Globus pallidus (tissue), 1 donor: ENCODE data around the gene DYNC2H1.

Experiments
- DNase-seq: peaks from one replicate; pipeline ENCODE4 v3.0.0-alpha.2; 2015; ENCODE audit warnings: low spot score

Gene DYNC2H1, protein sequence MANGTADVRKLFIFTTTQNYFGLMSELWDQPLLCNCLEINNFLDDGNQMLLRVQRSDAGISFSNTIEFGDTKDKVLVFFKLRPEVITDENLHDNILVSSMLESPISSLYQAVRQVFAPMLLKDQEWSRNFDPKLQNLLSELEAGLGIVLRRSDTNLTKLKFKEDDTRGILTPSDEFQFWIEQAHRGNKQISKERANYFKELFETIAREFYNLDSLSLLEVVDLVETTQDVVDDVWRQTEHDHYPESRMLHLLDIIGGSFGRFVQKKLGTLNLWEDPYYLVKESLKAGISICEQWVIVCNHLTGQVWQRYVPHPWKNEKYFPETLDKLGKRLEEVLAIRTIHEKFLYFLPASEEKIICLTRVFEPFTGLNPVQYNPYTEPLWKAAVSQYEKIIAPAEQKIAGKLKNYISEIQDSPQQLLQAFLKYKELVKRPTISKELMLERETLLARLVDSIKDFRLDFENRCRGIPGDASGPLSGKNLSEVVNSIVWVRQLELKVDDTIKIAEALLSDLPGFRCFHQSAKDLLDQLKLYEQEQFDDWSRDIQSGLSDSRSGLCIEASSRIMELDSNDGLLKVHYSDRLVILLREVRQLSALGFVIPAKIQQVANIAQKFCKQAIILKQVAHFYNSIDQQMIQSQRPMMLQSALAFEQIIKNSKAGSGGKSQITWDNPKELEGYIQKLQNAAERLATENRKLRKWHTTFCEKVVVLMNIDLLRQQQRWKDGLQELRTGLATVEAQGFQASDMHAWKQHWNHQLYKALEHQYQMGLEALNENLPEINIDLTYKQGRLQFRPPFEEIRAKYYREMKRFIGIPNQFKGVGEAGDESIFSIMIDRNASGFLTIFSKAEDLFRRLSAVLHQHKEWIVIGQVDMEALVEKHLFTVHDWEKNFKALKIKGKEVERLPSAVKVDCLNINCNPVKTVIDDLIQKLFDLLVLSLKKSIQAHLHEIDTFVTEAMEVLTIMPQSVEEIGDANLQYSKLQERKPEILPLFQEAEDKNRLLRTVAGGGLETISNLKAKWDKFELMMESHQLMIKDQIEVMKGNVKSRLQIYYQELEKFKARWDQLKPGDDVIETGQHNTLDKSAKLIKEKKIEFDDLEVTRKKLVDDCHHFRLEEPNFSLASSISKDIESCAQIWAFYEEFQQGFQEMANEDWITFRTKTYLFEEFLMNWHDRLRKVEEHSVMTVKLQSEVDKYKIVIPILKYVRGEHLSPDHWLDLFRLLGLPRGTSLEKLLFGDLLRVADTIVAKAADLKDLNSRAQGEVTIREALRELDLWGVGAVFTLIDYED (N-terminal part only)

DNA sequence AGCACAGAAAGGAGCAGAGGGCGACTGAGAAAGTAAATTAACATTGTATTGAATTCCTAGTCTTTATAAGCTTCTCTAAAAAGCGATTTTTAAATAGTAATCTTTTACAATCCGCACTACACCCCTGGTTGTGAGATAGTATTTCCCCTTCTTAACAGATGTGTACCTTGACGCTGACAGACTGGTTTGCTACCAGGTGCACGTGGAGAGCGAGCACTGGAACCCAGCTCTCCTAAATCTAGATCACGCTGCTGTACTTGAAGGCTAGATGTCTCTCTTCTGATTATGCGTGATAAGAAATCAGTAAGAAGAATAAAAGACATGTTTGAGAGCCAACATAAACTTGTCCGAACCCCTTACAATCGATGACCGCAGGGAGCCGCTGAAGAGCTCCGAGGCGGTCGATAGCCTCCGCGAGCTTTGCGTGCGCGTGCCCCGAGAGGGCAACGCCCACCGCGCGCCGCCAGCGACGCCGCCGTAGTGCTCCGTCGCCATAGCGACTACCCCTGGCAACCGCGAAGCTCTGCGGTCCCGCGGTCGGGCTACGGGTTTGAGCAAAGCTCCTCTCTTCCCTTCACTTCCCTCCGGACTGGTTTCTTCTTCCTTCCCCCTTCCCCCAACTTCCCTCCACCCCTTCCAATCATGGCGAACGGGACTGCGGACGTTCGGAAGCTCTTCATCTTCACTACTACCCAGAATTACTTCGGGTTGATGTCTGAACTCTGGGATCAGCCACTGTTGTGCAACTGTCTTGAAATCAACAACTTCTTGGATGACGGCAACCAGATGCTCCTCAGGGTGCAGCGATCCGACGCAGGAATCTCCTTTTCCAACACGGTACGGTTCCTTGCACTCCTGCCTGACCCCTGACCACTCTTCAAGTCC, at the start of gene DYNC2H1:
DYNC2H1 (plus strand) TSS at position 494 of the 885 bp plus-strand sequence; CDS start at position 643, 149 bp downstream.
- DNase-seq, result peak; percentile 86

DNA sequence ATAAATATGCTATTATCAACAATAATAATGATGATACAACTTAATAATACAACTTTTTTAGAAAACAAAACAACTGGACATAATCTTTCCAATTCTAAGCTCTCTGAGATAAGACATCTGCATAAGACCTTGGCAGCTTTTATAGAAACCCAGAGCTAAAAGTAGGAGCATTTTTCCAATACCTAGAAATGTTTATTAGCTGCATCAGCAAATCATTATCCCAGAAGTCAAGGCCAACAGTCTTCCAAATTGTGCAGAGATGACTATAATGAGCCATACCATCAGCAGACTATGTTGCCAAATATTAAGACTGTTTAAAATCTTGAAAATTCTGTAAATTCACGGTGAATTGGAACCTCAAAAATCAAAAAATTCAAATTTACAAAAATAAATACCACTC, 47.6 kb upstream of the DYNC2H1 start:
- DNase-seq, result no peak

DNA sequence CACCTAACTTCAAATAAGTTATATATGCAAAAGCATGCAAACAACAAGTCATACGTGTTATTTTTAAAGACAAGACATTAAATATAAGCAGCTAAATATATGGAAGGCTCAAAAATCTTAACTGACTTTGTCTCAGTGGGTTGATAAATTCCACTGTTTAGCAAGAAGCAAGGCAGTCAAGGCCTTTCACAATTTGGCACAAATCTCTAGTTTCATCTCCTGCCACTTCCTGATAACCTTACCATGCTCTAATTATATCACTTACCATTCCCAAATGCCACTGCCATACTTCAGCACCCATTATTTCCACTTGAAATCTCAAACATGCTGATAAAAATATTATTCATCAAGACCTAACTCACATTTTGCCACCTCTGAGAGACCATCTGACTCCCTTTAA, 42.1 kb upstream of the DYNC2H1 start:
- no peak for DNase-seq

DNA sequence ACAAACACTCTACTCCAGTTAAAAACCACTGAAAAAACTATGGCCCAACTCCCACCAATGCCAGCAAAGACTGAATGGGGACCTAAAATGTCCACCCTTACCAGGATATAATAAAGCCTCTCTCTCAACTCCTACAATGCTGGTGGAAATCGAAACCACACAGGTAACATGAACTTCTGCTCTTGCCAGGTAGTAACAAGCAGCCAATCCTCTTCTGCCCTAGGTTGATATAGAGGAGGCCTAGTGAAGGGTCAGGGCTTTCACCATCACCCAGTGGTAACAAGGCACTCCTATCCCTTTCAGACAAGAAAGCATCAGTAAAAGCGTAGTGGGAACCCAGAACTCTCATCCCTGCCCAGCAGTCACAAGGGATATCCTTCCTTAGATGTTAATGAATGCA, 39.9 kb upstream of the DYNC2H1 start:
- DNase-seq, result no peak

DNA sequence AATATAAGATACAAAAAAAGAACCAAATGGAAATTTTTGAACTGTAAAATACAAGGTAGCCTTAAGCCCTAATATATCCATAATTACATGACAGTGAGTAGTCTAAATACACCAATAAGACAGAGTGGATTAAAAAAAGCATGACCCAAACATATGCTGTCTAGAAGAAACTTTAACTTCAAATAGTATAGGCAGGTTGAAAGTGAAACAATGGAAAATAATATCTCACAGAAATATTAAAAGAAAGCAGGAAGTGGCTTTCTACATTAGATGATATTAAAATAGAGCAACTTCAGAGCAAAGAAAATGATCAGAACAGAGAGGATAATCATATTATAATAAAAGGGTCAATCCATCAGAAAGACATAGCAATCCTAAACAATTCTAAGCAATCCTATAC, 39.1 kb upstream of the DYNC2H1 start:
- no peak for DNase-seq

DNA sequence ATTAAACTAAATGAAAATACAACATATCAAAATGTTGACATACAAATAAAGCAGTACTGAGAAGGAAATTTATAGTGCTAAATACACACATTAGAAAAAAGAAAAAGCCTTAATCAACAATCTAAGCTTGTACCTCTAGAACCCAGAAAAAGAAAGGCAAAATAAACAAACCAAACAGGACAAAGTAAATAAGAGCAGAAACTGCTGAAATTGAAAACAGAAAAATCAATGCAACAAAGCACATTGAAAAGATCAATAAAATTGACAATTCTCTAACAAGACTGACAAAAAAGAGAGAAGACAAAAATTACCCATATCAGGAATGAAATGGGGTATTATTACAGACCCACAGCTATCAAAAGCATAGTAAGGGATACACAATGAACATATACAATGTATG, 38.2 kb upstream of the DYNC2H1 start:
- no peak for DNase-seq

DNA sequence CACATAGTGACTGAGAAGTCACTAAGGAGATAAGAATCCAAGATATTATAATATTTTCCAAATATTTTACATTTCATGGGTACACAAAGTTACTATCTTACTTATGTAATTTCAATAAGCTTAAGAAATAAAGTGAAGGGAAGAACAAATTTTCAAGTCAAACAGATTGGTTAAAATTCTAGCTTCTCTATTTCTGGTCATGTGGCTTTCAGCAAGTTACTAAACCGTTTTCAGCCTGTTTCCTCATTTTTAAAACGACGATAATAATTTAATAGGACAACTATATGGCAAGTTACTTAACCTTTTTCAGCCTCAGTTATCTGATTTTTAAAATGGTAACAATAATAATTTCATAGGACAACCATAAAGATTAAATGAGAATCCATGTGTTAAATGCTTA, 32.9 kb upstream of the DYNC2H1 start:
- no peak for DNase-seq

DNA sequence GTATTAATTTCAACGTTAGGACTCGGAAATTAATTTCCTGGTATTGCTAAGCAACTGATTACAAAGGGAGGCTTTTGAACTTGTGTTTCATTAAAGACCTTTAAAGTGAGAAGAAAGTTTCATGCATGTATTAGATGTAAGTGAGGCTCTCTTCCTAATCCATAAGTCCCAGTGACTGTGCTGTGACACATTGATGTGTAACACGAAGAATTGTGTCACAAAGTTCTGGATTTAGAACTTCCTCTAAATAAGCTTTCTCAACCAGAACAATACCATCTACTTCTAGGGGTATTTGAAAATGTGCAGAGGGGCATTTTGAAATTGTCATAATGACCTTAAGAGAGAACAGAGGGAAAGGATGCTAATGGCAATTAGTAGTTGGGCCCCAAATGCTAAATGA, 31.7 kb upstream of the DYNC2H1 start:
- no peak for DNase-seq

DNA sequence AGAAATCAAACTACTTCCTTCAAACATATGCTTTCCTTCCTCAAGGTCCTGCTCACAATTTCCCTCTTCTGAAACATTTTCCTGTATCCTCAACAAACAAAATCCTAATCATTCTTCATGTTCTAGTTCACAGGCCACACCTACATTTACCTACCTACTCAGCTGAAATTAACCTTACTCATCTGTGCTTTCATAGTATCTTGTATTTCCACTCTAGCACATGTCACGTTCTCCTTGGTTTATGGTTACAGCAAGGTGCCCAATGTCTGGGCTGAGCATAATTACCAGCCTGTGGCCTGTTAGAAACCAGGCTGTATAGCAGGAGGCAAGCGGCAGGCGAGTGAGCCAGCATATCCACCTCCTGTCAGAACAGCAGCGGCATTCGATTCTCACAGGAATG, 30.5 kb upstream of the DYNC2H1 start:
- DNase-seq, result no peak

DNA sequence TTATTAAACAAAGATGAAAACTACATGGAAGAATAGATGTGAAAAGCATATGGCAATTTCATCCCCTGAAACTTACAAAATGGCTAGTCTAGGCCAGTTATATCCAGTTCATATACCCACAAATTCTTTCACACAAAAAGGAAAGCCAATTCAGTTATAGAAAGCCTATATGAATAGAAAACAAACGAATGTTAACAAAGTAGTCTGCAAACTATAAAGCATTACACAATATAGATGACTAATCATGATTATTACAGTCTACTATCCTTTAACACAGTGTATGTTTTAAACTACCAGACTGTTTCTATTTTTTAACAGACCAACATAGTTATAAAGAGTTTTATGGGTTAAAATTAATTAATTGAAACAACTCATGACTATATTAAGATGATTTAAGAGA, 29.4 kb upstream of the DYNC2H1 start:
- no peak for DNase-seq

DNA sequence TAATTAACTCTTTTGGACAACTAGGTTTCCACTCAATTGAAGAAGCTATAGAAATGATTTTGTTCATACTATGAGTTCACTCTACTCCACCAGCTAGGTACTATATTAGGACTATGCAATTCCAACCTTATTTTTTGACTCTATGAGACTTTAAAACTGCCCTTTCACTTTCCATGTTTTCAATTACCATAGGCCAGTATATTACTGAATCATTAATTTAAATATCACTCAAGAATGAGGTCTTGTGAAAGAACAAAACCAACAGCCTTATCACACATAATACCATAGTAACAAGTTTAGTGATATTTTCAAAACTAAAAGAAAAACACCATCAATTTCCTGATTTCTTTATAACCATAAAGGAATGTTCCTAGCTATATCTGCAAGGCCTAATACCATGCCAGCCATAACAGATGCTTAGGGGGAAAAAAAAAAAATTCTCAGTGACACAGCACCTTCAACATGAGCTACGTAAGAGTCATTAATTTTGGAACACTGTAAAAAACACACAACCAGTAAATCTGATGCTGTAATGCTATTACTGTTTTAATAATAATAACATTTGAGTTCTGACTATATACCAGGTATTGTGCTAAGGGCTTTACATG, 23.4 kb upstream of the DYNC2H1 start:
- no peak for DNase-seq

DNA sequence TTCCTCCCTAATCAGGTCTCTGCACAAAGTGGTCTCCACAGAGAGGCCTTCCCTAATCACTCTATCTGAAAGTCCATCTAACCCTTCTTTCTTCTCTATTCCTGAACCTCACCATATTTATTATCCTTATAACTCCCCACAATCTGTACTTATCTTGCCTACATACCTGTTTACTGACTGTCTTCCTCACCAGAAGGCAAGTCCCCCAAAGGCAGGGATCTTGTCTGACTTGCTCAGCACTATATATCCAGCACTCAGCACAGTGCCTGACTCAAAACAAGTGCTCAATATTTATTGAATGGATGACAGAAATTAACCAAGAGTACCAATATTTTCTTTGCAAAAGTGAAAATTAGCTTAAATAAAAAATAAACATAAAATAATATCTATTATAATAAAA, 22.8 kb upstream of the DYNC2H1 start:
- no peak for DNase-seq

DNA sequence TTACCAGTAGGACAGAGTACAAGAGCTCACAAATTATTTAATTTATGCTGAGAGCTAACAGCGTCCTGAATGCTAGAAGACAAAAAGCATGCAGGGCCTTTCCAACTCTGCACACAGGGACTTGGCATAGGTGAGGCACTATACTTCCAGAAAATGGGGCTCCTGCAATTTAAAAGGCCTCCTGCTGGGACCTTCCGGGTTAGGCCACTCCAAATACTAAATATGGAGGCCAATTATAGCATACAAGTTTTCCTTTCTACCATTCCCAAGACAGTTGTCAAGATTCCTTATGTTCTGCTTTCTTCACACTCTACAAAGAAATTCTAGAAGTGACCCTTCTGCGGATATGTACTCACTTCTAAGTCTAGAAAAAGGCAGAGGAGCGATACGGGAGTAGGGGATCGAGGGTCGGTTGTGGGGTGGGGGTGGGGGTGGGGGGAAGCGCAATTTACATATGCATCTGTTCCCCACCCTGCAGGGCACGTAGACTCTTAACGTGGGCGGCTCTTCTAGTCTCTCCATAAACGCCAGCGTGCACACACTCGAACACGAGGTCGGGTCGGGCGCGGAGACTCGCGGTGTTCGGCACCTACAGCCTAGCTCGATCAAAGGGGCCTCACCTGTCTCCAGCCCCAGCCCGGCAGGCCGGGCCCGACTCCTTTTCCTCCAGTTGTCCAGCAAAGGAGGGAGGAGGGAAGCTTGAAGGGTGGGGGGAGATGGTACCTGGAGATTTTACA, 18.0 kb upstream of the DYNC2H1 start:
- DNase-seq, result no peak

DNA sequence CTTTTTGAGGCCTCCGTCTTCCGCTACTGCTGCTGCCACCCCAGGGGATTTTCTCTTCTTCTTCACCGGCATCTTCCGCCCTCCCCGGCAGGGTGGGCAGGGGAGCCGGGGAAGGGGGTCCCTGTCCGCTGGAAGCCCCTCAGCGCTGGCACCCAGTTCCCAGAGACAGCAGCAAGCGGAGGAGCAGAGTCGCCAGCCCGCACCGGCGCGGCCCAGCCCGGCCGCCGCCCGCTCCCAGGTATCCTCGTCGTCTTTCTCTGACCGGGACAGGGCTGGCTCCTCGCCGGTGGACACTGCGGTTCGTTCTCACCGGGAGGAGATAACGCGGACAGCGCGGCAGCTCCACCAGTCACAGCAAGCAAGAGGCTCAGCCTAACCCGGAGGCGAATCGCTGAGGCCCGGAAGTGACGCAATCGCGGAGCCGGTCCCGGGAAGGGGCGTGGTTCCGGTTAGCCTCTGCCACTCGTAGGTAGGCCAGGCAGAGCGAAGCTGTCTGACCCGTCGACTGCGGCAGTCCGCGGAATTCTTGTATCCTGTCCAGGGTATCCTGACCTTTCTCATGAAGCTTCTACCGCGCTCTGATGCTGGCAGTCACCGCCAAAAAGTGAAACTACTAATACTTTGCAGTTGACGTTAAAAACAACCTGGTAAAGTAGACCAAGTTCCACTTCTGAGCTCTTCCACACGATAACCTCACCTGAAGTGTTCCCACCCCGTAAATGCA, 17.3 kb upstream of the DYNC2H1 start, which contains the start of gene DCUN1D5:
DCUN1D5 (minus strand) TSS at position 360 of the 724 bp plus-strand sequence; CDS start at position 72, 288 bp downstream.
- DNase-seq, result peak; percentile 94

DNA sequence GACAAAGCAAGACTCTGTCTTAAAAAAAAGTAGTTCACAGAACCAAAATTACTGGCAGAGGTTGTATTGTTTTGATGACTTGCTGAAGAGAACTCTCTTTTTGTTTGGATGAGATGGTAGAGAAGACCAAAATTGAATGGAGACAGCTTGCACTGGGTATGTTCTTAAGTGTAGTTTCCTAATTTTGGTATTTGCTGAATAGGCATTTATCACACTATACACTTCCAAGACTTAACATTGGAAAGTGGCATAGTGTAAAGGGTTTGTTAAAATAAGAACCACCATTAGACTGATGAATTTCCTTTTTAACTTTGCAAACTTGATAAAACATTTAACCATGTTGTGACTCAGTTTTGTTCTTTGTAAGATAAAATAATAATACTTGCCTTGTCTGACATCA, 11.9 kb upstream of the DYNC2H1 start:
- no peak for DNase-seq

DNA sequence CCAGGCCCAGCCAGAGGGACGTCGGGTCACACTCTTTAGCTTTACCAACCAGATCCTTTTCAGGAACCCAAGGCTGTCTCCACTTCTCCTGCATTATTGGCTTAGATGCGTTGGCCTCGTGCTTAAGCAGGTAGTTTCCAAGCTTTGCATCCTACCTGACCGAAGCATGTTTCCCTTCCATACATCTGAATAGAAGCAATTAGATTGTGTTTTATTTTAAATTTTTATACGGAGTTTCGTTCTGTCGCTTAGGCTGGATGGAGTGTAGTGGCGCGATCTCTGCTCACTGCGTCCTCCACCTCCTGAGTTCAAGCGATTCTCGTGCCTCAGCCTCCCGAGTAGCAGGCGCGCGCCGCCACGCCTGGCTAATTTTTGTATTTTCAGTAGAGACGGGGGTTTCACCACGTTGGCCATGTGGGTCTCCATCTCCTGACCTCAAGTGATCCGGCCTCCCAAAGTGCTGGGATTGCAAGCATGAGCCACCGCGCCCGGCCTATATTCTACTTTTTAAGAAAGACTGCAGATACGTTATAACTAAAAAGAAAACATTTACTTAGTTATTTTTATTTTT, 677 bp downstream of the DYNC2H1 start:
- no peak for DNase-seq

DNA sequence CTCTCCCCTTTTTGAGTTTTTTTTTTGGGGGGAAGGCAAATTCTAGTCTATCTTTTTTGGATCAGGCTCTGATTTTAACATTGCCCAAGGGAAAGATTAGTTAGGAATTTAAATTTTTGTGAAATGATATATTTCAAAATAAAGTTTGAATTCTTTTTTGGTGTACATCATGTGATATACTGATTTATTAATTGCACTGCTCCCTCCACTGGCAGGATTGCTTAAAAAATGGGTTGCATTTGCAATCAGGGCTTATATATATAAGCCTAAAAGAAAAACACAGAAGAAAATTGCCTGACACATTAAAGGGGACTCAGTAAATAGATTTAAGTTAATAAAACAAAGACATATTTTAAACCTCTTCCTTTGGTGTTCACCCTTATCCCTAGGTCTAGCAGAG, 1.2 kb downstream of the DYNC2H1 start:
- no peak for DNase-seq

DNA sequence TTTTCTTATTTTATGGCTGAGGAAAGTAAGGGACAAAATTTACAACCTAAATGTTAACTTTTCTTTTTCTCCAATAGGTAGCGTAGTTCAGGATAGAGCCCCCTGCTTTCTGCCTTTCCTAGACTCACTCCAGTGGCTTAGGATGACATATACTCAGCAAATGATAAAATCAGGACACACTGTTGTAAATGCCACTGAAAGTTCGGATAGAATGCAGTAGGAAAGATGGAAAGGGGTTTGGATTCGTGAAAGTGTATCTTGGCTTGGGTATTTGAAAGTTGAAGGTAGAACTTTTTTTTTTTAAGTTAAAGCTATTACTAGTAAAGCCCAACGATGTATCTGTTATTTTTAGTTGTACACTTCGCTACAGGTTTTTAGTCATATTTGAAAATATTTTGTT, 2.2 kb downstream of the DYNC2H1 start:
- DNase-seq, result no peak

DNA sequence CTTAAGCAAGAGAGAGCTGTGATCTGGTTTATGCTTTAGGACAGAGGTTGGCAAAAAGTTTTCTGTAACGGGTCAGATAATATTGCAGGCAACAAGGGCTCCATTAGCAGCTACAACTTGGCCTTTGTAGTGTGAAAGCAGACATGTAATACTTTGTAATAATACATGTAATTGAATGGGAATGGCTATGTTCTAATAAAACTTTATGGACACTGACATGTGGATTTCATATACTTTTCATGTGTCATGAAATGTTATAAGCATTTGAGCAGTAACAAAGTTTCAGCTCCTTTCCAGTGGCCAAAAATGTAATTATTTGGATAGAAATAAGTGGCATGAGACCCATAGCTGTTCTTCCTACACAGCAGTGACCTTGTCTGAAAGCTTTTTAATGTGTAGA, 3.1 kb downstream of the DYNC2H1 start:
- no peak for DNase-seq
